HG02970 (cell line): ENCODE data around the gene CCDC182.

Experiments used
- ATAC-seq: cut with Tn5 transposase; IDR thresholded peaks from one replicate; pipeline ENCODE4 v1.9.1; 2021; ENCODE audit warnings: mild to moderate bottlenecking, moderate library complexity, moderate number of reproducible peaks; ENCODE audit not compliant: unreplicated experiment, low FRiP score

CCDC182 gene

GRCh38 chr17:57703273-57703672 is 41.8 kb downstream of the CCDC182 start:
- ATAC-seq, result no peak

DNA sequence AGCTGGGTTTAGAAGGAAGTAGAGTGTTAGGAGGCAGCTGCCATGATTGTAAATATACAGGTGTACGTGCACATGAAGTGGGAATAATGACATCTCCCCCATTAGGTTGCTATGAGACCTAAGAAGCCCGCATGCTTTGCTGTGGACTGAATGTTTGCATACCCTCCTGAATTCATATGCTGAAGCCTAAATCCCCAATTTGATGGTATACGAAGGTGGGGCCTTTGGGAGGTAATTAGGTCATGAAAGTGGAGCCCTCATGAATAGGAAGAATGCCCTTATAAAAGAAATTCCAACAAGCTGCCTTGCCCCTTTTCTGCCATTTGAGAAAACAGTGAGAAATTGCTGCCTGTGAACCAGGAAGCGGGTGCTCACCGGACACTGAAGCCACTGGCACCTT is 44.0 kb downstream of the CCDC182 start:
- ATAC-seq, result no peak

GRCh38 chr17:57699751-57700219 is 45.3 kb downstream of the CCDC182 start:
- no peak for ATAC-seq

- no peak for ATAC-seq
Observed at GRCh38 chr17:57697891-57698711, 47.0 kb downstream of the CCDC182 start.

- no peak for ATAC-seq
Observed at GRCh38 chr17:57697197-57697596, 47.9 kb downstream of the CCDC182 start.

- no peak for ATAC-seq
Observed at GRCh38 chr17:57696050-57696449, 49.0 kb downstream of the CCDC182 start.
